ENCODE measurements around the gene AGBL1. TPM values are rescaled to one million over a fixed set of nuclear protein-coding genes. Genes with fewer than 3 reads are reported as not detected.

AGBL1 gene
- polyA plus RNA-seq, 1 donor (not counting 4 experiments of a cell fraction or from before 2014, with no cell fraction given) = not detected

DNA sequence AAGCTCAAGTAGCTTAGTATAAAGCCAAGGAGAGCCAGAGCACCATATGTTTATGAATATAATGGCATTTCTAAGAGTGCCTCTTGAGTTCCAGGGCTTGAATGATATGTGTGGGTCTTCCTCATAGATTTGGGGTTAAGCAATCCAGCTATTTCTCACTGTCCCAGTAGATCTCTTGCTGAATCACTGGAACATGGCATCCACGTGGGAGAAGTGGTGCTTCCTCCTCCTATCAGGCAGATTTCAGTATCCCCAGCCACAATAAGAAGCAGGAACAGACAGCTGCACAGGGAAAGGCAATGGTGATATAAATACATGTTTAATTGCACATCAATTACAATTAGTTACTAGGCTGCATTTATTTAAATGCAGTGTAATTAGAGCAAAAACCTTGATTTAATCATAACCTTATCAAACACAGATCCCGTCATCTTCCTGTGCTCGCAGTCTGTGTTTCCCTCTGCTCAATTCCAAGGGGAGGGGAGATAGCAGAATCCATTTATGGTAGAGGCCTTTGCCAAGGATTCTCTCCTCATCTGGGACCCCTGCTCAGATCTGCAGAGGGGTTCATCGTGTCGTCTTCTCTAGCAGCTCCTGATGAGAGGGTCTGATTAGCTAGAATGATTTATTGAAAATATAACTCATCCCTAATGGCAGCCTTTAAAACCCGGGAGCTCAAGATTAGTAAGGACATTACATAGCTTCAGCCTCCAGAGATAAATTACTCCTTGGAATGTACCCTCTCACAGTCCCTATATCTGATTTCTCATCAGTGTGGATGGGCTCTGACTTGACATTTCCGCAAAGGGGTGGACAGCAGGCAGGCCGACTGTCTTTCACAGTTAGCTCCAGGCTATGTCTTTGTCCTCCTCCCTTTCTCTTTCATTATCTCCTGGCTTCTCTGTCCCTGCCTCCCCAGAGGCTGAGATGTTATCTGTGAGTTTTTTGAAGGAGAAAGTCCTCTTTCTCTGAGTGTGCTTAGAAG is 775.9 kb downstream of the AGBL1 start:
- Histone ChIP-seq H4K20me1 (ENCODE audit: control insufficient read depth, extremely low read depth, insufficient read depth, low read length) (no peaks in the 10 kb centered on the region), H3K9me3 (ENCODE audit: control insufficient read depth, low read depth, low read length) (no peaks in the 10 kb centered on the region), H3K9me1 (ENCODE audit: control insufficient read depth, extremely low read depth, insufficient read depth, low read length) (no peaks in the 10 kb centered on the region), H3K4me2 (ENCODE audit: control insufficient read depth, extremely low read depth, insufficient read depth, low read depth, low read length) (no peak overlapping the region), H2AFZ (ENCODE audit: control insufficient read depth, low read length) (no peak overlapping the region), H3K27me3 (ENCODE audit: control insufficient read depth, extremely low read depth, insufficient read depth, low read length) (no peaks in the 10 kb centered on the region), H3K27ac (ENCODE audit: control insufficient read depth, insufficient read depth, low read length) (no peak overlapping the region), H3K4me3 (ENCODE audit: control insufficient read depth in 2 of 3, extremely low read depth in 1 of 3, insufficient read depth in 2 of 3, low read depth in 1 of 3, low read length in 3 of 3) (no peak overlapping the region), H3K4me1 (ENCODE audit: control insufficient read depth, extremely low read depth, insufficient read depth, low read length) (no peaks in the 10 kb centered on the region), H3K9ac (ENCODE audit: control insufficient read depth, extremely low read depth, insufficient read depth, low read length) (no peak overlapping the region), H3K36me3 (ENCODE audit: control insufficient read depth in 2 of 2, extremely low read depth in 1 of 2, insufficient read depth in 2 of 2, low read length in 2 of 2) (no peaks in the 10 kb centered on the region), H3K79me2 (ENCODE audit: control insufficient read depth, insufficient read depth, low read length) (no peaks in the 10 kb centered on the region)
- TF ChIP-seq, protein P1, sequence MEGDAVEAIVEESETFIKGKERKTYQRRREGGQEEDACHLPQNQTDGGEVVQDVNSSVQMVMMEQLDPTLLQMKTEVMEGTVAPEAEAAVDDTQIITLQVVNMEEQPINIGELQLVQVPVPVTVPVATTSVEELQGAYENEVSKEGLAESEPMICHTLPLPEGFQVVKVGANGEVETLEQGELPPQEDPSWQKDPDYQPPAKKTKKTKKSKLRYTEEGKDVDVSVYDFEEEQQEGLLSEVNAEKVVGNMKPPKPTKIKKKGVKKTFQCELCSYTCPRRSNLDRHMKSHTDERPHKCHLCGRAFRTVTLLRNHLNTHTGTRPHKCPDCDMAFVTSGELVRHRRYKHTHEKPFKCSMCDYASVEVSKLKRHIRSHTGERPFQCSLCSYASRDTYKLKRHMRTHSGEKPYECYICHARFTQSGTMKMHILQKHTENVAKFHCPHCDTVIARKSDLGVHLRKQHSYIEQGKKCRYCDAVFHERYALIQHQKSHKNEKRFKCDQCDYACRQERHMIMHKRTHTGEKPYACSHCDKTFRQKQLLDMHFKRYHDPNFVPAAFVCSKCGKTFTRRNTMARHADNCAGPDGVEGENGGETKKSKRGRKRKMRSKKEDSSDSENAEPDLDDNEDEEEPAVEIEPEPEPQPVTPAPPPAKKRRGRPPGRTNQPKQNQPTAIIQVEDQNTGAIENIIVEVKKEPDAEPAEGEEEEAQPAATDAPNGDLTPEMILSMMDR (optimal IDR thresholded peaks at IDR 0.05 in 1 of 3, IDR thresholded peaks at IDR 0.05 in 1 of 3, conservative IDR thresholded peaks at IDR 0.05 in 1 of 3; ENCODE audit: extremely low read depth in 1 of 3, insufficient read depth in 2 of 3, low read length in 3 of 3) = no peak
- no peak for TF ChIP-seq EZH2 (IDR thresholded peaks at IDR 0.05; ENCODE audit: low read length)
- no peak for FAIRE-seq
- dilution Hi-C loops (cut with MboI; ENCODE audit: extremely low pct_ligation_motif_present, low sequenced_read_pairs) = no loop called here
- DNase-seq (ENCODE audit: low read depth, low spot score) = no peak

DNA sequence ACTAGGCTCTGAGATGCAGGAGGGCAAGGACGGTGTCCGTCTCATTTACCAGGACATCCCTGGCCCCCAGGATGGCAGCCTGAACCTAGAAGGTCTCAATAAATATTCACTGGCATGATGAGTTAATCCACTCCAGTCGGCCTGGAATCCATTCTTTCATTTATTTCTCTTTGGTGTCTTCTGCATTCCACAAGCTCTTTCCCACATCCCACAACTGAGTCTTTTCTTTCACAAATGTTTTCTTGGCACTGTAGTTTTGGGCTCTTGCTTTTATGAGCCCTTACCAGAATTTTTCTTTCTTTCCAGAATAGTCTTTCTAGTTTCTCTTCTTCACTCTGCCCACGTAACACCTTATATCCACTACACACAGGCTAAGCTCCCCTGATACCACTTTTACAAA is 778.0 kb downstream of the AGBL1 start:
- Histone ChIP-seq H3K9me1 (ENCODE audit: control insufficient read depth, extremely low read depth, insufficient read depth, low read length) (no peaks in the 10 kb centered on the region), H3K36me3 (ENCODE audit: control insufficient read depth in 2 of 2, extremely low read depth in 1 of 2, insufficient read depth in 2 of 2, low read length in 2 of 2) (no peaks in the 10 kb centered on the region), H2AFZ (ENCODE audit: control insufficient read depth, low read length) (no peak overlapping the region), H3K27me3 (ENCODE audit: control insufficient read depth, extremely low read depth, insufficient read depth, low read length) (no peaks in the 10 kb centered on the region), H3K4me2 (ENCODE audit: control insufficient read depth, extremely low read depth, insufficient read depth, low read depth, low read length) (no peak overlapping the region), H4K20me1 (ENCODE audit: control insufficient read depth, extremely low read depth, insufficient read depth, low read length) (no peaks in the 10 kb centered on the region), H3K4me1 (ENCODE audit: control insufficient read depth, extremely low read depth, insufficient read depth, low read length) (no peaks in the 10 kb centered on the region), H3K79me2 (ENCODE audit: control insufficient read depth, insufficient read depth, low read length) (no peaks in the 10 kb centered on the region), H3K9me3 (ENCODE audit: control insufficient read depth, low read depth, low read length) (no peaks in the 10 kb centered on the region), H3K9ac (ENCODE audit: control insufficient read depth, extremely low read depth, insufficient read depth, low read length) (no peak overlapping the region), H3K27ac (ENCODE audit: control insufficient read depth, insufficient read depth, low read length) (no peak overlapping the region), H3K4me3 (ENCODE audit: control insufficient read depth in 2 of 3, extremely low read depth in 1 of 3, insufficient read depth in 2 of 3, low read depth in 1 of 3, low read length in 3 of 3) (no peak overlapping the region)
- DNase-seq (ENCODE audit: low read depth, low spot score) (no peak), FAIRE-seq (no peak)
- dilution Hi-C loops (cut with MboI; ENCODE audit: extremely low pct_ligation_motif_present, low sequenced_read_pairs) = no loop called here
- TF ChIP-seq EZH2 (IDR thresholded peaks at IDR 0.05; ENCODE audit: low read length) = no peak
- TF ChIP-seq, protein P1 (optimal IDR thresholded peaks at IDR 0.05 in 1 of 3, IDR thresholded peaks at IDR 0.05 in 1 of 3, conservative IDR thresholded peaks at IDR 0.05 in 1 of 3; ENCODE audit: extremely low read depth in 1 of 3, insufficient read depth in 2 of 3, low read length in 3 of 3) = no peak
